ACC112 (cell line): ENCODE data around the gene NINL.
A peak's percentile ranks its signal among the peaks of the same experiment; 100 is the strongest.

Experiments used
- H2AFZ ChIP-seq: fragments of 200-600 bp; sonication (generic); one replicate; pipeline ENCODE4 v1.6.0; 2017; ENCODE audit warnings: antibody characterized with exemption, low read length; ENCODE audit not compliant: unreplicated experiment
- H3K27ac ChIP-seq: fragments of 200-600 bp; sonication (generic); 2 replicates; pipeline ENCODE4 v1.5.1; 2014; ENCODE audit warnings: low read depth, mild to moderate bottlenecking, antibody characterized with exemption, low read length, moderate library complexity
- H3K27me3 ChIP-seq: fragments of 200-600 bp; sonication (generic); 2 replicates; pipeline ENCODE4 v1.6.1; 2014; ENCODE audit warnings: mild to moderate bottlenecking, antibody characterized with exemption, low read length, moderate library complexity, mixed read lengths; ENCODE audit not compliant: insufficient read depth
- H3K36me3 ChIP-seq: fragments of 200-600 bp; sonication (generic); 2 replicates; pipeline ENCODE4 v1.6.1; 2016; ENCODE audit warnings: mild to moderate bottlenecking, antibody characterized with exemption, low read length, moderate library complexity, mixed read lengths; ENCODE audit not compliant: insufficient read depth
- H3K4me1 ChIP-seq: fragments of 200-600 bp; sonication (generic); one replicate; pipeline ENCODE4 v1.6.1; 2016; ENCODE audit warnings: low read length, mixed read lengths; ENCODE audit not compliant: insufficient read depth, unreplicated experiment, control insufficient read depth
- H3K4me3 ChIP-seq: fragments of 200-600 bp; sonication (generic); 2 replicates; pipeline ENCODE4 v1.5.1; 2014; ENCODE audit warnings: mild to moderate bottlenecking, low read depth, low read length
- H3K79me2 ChIP-seq: fragments of 200-600 bp; sonication (generic); one replicate; pipeline ENCODE4 v1.6.0; 2016; ENCODE audit warnings: low read length; ENCODE audit not compliant: control insufficient read depth, unreplicated experiment, insufficient read depth

Gene NINL

DNA sequence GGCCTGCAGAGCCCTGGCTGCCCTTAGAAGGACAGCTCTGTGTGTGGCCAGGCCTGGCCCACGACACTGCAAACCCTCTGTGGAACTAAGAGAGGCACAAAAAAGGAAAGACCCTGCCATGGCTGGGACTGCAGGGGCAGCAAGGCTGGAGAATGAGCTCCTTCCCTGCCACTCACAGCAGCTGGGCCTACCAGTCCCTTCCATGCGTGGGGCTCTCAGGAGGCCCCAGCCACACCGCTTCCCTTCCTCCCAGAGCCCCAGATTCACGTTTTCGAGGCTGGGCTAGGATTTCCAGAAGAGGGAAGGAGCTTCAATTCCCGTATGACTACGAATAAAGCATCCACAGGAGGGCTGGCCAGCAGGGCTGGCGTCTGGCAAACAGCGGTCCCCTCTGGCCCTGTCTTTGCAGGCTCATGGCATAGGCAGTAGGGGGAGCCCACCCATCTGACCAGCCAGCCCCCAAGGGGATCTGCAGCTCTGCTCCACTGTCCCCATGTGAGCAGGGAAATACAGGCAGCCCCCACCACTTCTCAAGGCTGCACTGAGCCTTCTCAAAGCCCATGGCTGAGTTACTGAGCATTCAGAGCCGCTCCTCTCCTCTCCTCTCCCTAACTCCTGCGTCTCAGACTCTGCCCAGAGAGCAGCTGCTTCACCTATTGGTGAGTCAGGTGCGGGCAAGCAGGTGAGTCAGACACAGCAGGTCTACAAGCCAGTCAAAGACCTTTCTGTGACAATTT, 53.1 kb downstream of the NINL start:
- Histone ChIP-seq H3K27me3 (no peaks in the 10 kb centered on the region), H2AFZ (no peak overlapping the region), H3K79me2 (peaks cover 6% of the 10 kb centered on the region), H3K4me3 (no peak overlapping the region), H3K27ac (no peak overlapping the region), H3K4me1 (peaks cover 8% of the 10 kb centered on the region), H3K36me3 (no peaks in the 10 kb centered on the region)

GRCh38 chr20:25529295-25529951, 55.9 kb downstream of the NINL start:
- H3K36me3 ChIP-seq, result 0 out of 2 replicates have a peak, but pooled peaks cover 2% of the 10 kb centered on the region
- H2AFZ ChIP-seq, result no peak overlapping the region
- H3K4me3 ChIP-seq, result no peak overlapping the region
- H3K79me2 ChIP-seq, result peaks cover 8% of the 10 kb centered on the region
- no peaks in the 10 kb centered on the region for H3K27me3 ChIP-seq
- H3K27ac ChIP-seq, result no peak overlapping the region
- peaks cover 29% of the 10 kb centered on the region for H3K4me1 ChIP-seq

- no peak overlapping the region for H3K27ac ChIP-seq
Observed at GRCh38 chr20:25527949-25528348, 57.4 kb downstream of the NINL start.

GRCh38 chr20:25526446-25526845, 58.9 kb downstream of the NINL start:
- Histone ChIP-seq H3K4me3 (0 out of 2 replicates have a peak overlapping the region, but pooled peaks have one; percentile 30), H2AFZ (no peak overlapping the region), H3K4me1 (peaks cover 21% of the 10 kb centered on the region), H3K27me3 (no peaks in the 10 kb centered on the region), H3K27ac (peak overlapping the region; percentile 74), H3K79me2 (peaks cover 5% of the 10 kb centered on the region), H3K36me3 (peaks cover 9% of the 10 kb centered on the region; the same call in 1 of the 2 replicates)

More at GRCh38 chr20:25527949-25528348, 57.4 kb downstream of the NINL start:
- H3K4me3 ChIP-seq, result no peak overlapping the region
- H3K4me1 ChIP-seq, result peaks cover 21% of the 10 kb centered on the region
- peaks cover 8% of the 10 kb centered on the region for H3K79me2 ChIP-seq
- no peak overlapping the region for H2AFZ ChIP-seq
- H3K27me3 ChIP-seq, result no peaks in the 10 kb centered on the region
- H3K36me3 ChIP-seq, result 0 out of 2 replicates have a peak, but pooled peaks cover 4% of the 10 kb centered on the region

GRCh38 chr20:25525867-25526266, 59.5 kb downstream of the NINL start:
- Histone ChIP-seq H3K79me2 (peaks cover 5% of the 10 kb centered on the region), H3K4me1 (peaks cover 21% of the 10 kb centered on the region), H3K4me3 (peak overlapping the region; percentile 30; the same call in 1 of the 2 replicates), H2AFZ (peak overlapping the region; percentile 15), H3K36me3 (peaks cover 9% of the 10 kb centered on the region; the same call in 1 of the 2 replicates), H3K27ac (peak overlapping the region; percentile 75), H3K27me3 (no peaks in the 10 kb centered on the region)

GRCh38 chr20:25525295-25525694, 60.0 kb downstream of the NINL start:
- peak overlapping the region; percentile 2; the same call in 1 of the 2 replicates for H3K4me3 ChIP-seq
- peaks cover 9% of the 10 kb centered on the region; the same call in 1 of the 2 replicates for H3K36me3 ChIP-seq
- H3K27me3 ChIP-seq, result no peaks in the 10 kb centered on the region
- H3K79me2 ChIP-seq, result peaks cover 5% of the 10 kb centered on the region
- H2AFZ ChIP-seq, result peak overlapping the region; percentile 15
- peak overlapping the region; percentile 75 for H3K27ac ChIP-seq
- peaks cover 21% of the 10 kb centered on the region for H3K4me1 ChIP-seq

DNA sequence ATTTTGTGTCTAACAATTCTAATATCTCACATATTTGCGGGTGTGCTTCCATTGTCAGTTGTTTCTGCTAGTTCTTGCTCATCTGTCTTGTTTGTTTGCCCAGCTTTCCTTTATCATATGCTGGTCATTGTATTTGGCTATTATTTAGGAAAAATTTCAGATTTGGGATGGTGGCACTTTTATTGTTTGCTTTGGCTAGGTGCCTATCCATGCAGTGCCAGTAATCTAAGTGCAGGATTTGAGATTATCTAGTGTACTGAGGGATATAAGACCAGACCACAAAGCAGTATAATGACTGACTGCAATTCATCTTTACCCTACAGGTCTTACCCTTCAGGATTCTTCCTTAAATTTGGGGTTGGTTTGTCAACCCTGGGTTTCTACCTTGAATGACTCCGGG, 63.9 kb downstream of the NINL start:
- no peak overlapping the region for H2AFZ ChIP-seq
- no peak overlapping the region for H3K27ac ChIP-seq
- no peaks in the 10 kb centered on the region for H3K27me3 ChIP-seq
- H3K36me3 ChIP-seq, result peaks cover 13% of the 10 kb centered on the region; the same call in 1 of the 2 replicates
- peaks cover 5% of the 10 kb centered on the region for H3K79me2 ChIP-seq
- H3K4me3 ChIP-seq, result no peak overlapping the region
- peaks cover 14% of the 10 kb centered on the region for H3K4me1 ChIP-seq

GRCh38 chr20:25517124-25517523, 68.2 kb downstream of the NINL start:
- peaks cover 27% of the 10 kb centered on the region for H3K36me3 ChIP-seq
- no peak overlapping the region for H3K4me3 ChIP-seq
- no peaks in the 10 kb centered on the region for H3K79me2 ChIP-seq
- H2AFZ ChIP-seq, result no peak overlapping the region
- no peak overlapping the region for H3K27ac ChIP-seq
- H3K4me1 ChIP-seq, result no peaks in the 10 kb centered on the region
- H3K27me3 ChIP-seq, result no peaks in the 10 kb centered on the region

DNA sequence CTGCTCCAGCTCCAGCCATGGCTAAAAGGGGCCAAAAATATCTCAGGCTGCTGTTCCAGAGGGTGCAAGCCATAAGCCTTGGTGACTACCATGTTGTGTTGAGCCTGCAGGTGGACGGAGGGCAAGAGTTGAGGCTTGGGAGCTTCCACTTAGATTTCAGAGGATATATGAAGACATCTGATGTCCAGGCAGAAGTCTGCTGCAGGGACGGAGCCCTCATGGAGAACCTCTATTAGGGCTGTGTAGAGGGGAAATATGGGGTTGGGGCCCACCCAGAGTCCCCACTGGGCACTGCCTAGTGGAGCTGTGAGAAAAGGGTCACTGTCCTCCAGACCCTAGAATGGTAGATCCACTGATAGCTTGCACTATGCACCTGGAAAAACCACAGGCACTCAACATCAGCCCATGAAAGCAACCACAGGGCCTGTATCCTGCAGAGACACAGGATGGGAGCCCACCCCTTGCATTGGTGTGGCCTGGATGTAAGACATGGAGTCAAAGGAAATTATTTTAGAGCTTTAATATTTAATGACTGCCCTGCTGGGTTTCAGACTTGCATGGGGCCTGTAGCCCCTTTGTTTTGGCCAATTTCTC, 70.5 kb downstream of the NINL start:
- Histone ChIP-seq H3K27me3 (no peaks in the 10 kb centered on the region), H2AFZ (no peak overlapping the region), H3K36me3 (peaks cover 30% of the 10 kb centered on the region), H3K79me2 (no peaks in the 10 kb centered on the region), H3K4me1 (no peaks in the 10 kb centered on the region), H3K27ac (no peak overlapping the region), H3K4me3 (no peak overlapping the region)

DNA sequence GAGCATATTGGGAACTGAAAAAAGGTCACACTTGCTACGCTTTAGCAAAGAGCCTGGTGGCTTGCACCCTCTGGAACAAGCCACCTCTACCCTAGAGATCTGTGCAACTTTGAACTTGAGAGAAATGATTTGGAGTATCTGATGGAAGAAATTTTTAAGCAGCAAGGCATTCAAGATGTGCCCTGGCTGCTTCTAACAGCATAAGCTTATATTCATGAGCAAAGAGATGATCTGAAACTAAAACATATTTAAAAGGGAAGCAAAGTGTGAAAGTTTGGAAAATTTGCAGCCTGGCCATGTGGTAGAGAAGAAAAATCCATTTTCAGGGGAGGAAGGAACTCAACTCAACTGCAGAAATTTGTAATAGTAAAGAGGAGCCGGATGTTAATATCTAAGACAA, 71.1 kb downstream of the NINL start:
- peaks cover 30% of the 10 kb centered on the region for H3K36me3 ChIP-seq
- no peaks in the 10 kb centered on the region for H3K27me3 ChIP-seq
- H3K79me2 ChIP-seq, result no peaks in the 10 kb centered on the region
- H3K4me1 ChIP-seq, result no peaks in the 10 kb centered on the region
- no peak overlapping the region for H3K4me3 ChIP-seq
- no peak overlapping the region for H2AFZ ChIP-seq
- H3K27ac ChIP-seq, result no peak overlapping the region
